PC-9 (cell line): Measurements from ENCODE around the gene TMEM115. TPM values are rescaled to one million over a fixed set of nuclear protein-coding genes. Genes with fewer than 3 reads are reported as not detected.
A peak's percentile ranks its signal among the peaks of the same experiment; 100 is the strongest.

ENCODE experiments used
- Bru-seq: library from RNA; stranded (reverse); fragments of 400-500 nt; gene quantifications from one replicate; lab custom pipeline; 2021; lab: Mats Ljungman, UMichigan
- BruChase-seq, 2 experiments: library from RNA; stranded (reverse); fragments of 400-500 nt; gene quantifications; one replicate each; lab custom pipeline; 2021; lab: Mats Ljungman, UMichigan
- BruUV-seq: library from RNA; stranded (reverse); fragments of 400-500 nt; replicated peaks from 2 replicates; lab custom pipeline; 2021; lab: Mats Ljungman, UMichigan
- CTCF ChIA-PET: fragments of 300-600 bp; sonication (Branson Sonifier 250); formaldehyde crosslinking; loops from one replicate; lab custom pipeline; 2022; ENCODE audit warnings: antibody characterized with exemption; lab: Charles Lee
- POLR2A ChIA-PET: fragments of 300-600 bp; sonication (Branson Sonifier 250); formaldehyde crosslinking; loops from one replicate; lab custom pipeline; 2022; ENCODE audit warnings: antibody characterized with exemption; ENCODE audit not compliant: unreplicated experiment; lab: Charles Lee
- DNase-seq, 2 experiments: peaks; one replicate each; pipeline versions ENCODE4 v3.0.0 to v3.0.0-alpha.2; 2015 to 2022; ENCODE audit warnings: mixed read lengths in 1 of 2
- H2AFZ ChIP-seq: fragments of 200-600 bp; sonication (generic); 2 replicates; pipeline ENCODE4 v1.8.1; 2017; ENCODE audit warnings: antibody characterized with exemption
- H3F3A ChIP-seq: fragments of 200-600 bp; sonication (generic); 2 replicates; pipeline ENCODE4 v1.8.1; 2017; ENCODE audit warnings: antibody characterized with exemption, mild to moderate bottlenecking, low read depth; ENCODE audit not compliant: insufficient read depth
- H3K27ac ChIP-seq: fragments of 200-600 bp; sonication (generic); 2 replicates; pipeline ENCODE4 v1.6.1; 2016; ENCODE audit warnings: mixed run types
- H3K27me3 ChIP-seq: fragments of 200-600 bp; sonication (generic); 2 replicates; pipeline ENCODE4 v1.6.1; 2016; ENCODE audit warnings: low read depth, mixed run types; ENCODE audit not compliant: insufficient read depth
- H3K36me3 ChIP-seq: fragments of 200-600 bp; sonication (generic); 2 replicates; pipeline ENCODE4 v1.6.1; 2016; ENCODE audit warnings: low read depth, mixed run types
- H3K4me1 ChIP-seq: fragments of 200-600 bp; sonication (generic); replicated peaks from 2 replicates; pipeline ENCODE4 v1.6.1; 2016; ENCODE audit warnings: mixed run types; ENCODE audit not compliant: insufficient read depth
- H3K4me2 ChIP-seq: fragments of 200-600 bp; sonication (generic); 2 replicates; pipeline ENCODE4 v1.6.1; 2017; ENCODE audit warnings: mixed run types
- H3K4me3 ChIP-seq: fragments of 200-600 bp; sonication (generic); 2 replicates; pipeline ENCODE4 v1.6.1; 2016; ENCODE audit warnings: mixed run types
- H3K79me2 ChIP-seq: fragments of 200-600 bp; sonication (generic); 2 replicates; pipeline ENCODE4 v1.6.1; 2017; ENCODE audit warnings: low read depth, mixed run types
- H3K9me2 ChIP-seq: fragments of 200-600 bp; sonication (generic); 2 replicates; pipeline ENCODE4 v1.8.1; 2017; ENCODE audit warnings: mild to moderate bottlenecking; ENCODE audit not compliant: insufficient read depth
- H3K9me3 ChIP-seq: fragments of 200-600 bp; sonication (generic); 2 replicates; pipeline ENCODE4 v1.8.1; 2016; ENCODE audit warnings: low read depth; ENCODE audit not compliant: insufficient read depth
- H4K20me1 ChIP-seq: fragments of 200-600 bp; sonication (generic); 2 replicates; pipeline ENCODE4 v1.8.1; 2017; ENCODE audit not compliant: insufficient read depth
- EZH2 ChIP-seq: fragments of 200-600 bp; sonication (generic); IDR thresholded peaks from 2 replicates; pipeline ENCODE4 v1.8.0; 2017; ENCODE audit warnings: antibody characterized with exemption, low read depth
- intact Hi-C: fragments of 100-400 bp; cut with micrococcal nuclease; formaldehyde crosslinking; loops from one replicate; pipeline ENCODE4 v1.10.0; 2022; ENCODE audit not compliant: unreplicated experiment
- long read RNA-seq: library from polyadenylated mRNA; stranded (forward); transcript quantifications from one replicate; pipeline ENCODE4 v2.0.0, GENCODE V29; 2022
- total RNA-seq: library from RNA; stranded (reverse); gene quantifications from 2 replicates; pipeline ENCODE4 v1.2.3, GENCODE V29; 2021
- TF ChIP-seq, protein P1 (sequence below): fragments of 200-600 bp; sonication (generic); conservative IDR thresholded peaks from 2 replicates; pipeline ENCODE4 v1.6.1; 2017; ENCODE audit warnings: mixed run types, antibody characterized with exemption, mild to moderate bottlenecking, moderate library complexity

TMEM115 gene, protein sequence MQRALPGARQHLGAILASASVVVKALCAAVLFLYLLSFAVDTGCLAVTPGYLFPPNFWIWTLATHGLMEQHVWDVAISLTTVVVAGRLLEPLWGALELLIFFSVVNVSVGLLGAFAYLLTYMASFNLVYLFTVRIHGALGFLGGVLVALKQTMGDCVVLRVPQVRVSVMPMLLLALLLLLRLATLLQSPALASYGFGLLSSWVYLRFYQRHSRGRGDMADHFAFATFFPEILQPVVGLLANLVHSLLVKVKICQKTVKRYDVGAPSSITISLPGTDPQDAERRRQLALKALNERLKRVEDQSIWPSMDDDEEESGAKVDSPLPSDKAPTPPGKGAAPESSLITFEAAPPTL
- total RNA-seq, result 35.2 and 43.5 TPM in 2 replicates
- Bru-seq, nascent RNA, result percentile 71 among the genes with signal in this experiment
- BruChase-seq, experiment 1, labeled RNA remaining after a 2-hour chase, result percentile 81 among the genes with signal in this experiment
- percentile 89 among the genes with signal in this experiment for BruChase-seq, experiment 2, labeled RNA remaining after a 6-hour chase
- long read RNA-seq, transcript TMEM115-201 (2 exons, 2,197 nt), result major isoform, 71 of 74 reads
- long read RNA-seq, partial matches to known transcripts, result 3 of 74 reads
- long read RNA-seq, other reads (novel, unspliced or antisense), result 0 of 74 reads

DNA sequence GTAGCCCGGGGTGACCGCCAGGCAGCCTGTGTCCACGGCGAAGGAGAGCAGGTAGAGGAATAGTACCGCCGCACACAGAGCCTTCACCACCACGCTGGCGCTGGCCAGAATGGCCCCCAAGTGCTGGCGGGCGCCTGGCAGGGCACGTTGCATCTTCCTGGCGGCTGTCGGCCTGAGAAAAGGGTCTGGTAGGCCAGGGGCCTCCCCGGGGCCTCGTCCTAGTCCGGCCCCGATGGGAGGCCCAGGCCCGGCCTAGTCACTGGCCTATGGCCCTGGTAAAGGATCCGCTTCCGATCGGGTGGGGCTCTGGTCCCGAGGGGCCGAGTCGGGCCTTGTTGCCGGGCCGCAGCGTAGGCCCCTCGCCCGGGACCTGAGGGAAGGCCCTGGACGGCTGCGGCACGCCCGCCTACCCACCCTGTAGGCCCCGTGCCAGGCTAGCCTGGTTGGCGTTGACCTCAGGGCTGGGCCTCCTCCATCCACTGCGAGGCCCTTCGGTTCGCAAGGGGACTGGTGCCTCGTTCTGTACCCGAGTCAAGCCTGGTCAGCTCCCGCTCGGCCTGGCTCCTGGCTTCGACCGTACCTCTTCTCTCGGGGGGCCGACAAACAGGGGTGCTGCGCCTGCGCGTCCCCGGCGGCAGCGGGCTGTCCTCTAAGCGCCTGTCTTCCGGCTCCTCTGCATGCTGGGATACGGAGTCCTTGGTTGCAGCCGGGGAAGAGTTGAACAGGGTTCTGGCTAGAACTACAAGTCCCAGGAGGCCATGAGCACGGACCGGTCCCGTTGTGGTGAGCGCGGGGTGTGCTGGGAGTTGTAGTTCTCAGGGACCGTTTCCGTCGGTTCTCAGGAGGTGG lies at the start of gene TMEM115:
TSS of gene TMEM115 (minus strand) at position 611 of the 849 bp plus-strand sequence. CDS start at position 153, 458 bp downstream.
- Histone ChIP-seq H3K27ac (no peak within 1 kb of the TSS), H4K20me1 (peaks cover 22% of the 10 kb centered on the region), H3K4me2 (peak within 1 kb of the TSS; percentile 89), H3K4me3 (peak within 1 kb of the TSS; percentile 86), H3K4me1 (peaks cover 27% of the 10 kb centered on the region), H3K9me3 (no peaks in the 10 kb centered on the region), H3K9me2 (no peaks in the 10 kb centered on the region), H3K36me3 (0 out of 2 replicates have a peak, but pooled peaks cover 4% of the 10 kb centered on the region), H2AFZ (peak within 1 kb of the TSS; percentile 90), H3K79me2 (peaks cover 38% of the 10 kb centered on the region), H3K27me3 (no peaks in the 10 kb centered on the region), H3F3A (no peaks in the 10 kb centered on the region; the same call in 1 of the 2 replicates)
- ChIA-PET POLR2A (interaction anchor here (0.5 to 0.8 kb wide), 5 partner anchors 9 to 1886 kb away, joined by 3 to 4 read pairs (median 3); partner anchors contain the start of gene HYAL1), CTCF (interaction anchor here (0.6 kb wide), 1 partner anchor 12 kb away, joined by 18 read pairs; no protein-coding TSS in a partner anchor)
- TF ChIP-seq, protein P1, sequence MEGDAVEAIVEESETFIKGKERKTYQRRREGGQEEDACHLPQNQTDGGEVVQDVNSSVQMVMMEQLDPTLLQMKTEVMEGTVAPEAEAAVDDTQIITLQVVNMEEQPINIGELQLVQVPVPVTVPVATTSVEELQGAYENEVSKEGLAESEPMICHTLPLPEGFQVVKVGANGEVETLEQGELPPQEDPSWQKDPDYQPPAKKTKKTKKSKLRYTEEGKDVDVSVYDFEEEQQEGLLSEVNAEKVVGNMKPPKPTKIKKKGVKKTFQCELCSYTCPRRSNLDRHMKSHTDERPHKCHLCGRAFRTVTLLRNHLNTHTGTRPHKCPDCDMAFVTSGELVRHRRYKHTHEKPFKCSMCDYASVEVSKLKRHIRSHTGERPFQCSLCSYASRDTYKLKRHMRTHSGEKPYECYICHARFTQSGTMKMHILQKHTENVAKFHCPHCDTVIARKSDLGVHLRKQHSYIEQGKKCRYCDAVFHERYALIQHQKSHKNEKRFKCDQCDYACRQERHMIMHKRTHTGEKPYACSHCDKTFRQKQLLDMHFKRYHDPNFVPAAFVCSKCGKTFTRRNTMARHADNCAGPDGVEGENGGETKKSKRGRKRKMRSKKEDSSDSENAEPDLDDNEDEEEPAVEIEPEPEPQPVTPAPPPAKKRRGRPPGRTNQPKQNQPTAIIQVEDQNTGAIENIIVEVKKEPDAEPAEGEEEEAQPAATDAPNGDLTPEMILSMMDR, result no peak
- TF ChIP-seq EZH2, result no peak
- BruUV-seq, result no TSS peak
- peak; percentile 92 to 93 for DNase-seq
- intact Hi-C loops, result loop anchor here (1.0 to 5.0 kb wide), 2 partner anchors 8 to 1028 kb away; partner anchors contain the start of gene MANF

GRCh38 chr3:50408443-50408944 lies 49.2 kb upstream of the TMEM115 start:
- BruUV-seq, result no TSS peak
- Histone ChIP-seq H3K4me2 (no peak overlapping the region), H3K4me1 (no peaks in the 10 kb centered on the region), H3K9me2 (no peaks in the 10 kb centered on the region), H4K20me1 (no peaks in the 10 kb centered on the region), H3K36me3 (no peaks in the 10 kb centered on the region), H3K27me3 (peaks cover 13% of the 10 kb centered on the region), H3K9me3 (no peaks in the 10 kb centered on the region), H3K4me3 (no peak overlapping the region), H3K79me2 (no peaks in the 10 kb centered on the region), H2AFZ (no peak overlapping the region), H3K27ac (no peak overlapping the region), H3F3A (no peaks in the 10 kb centered on the region)
- POLR2A ChIA-PET, result no interaction called here
- intact Hi-C loops, result no loop called here
- CTCF ChIA-PET, result no interaction called here
- no peak for DNase-seq
- TF ChIP-seq, protein P1, result no peak
- TF ChIP-seq EZH2, result no peak
